Endodermal cell (in vitro differentiated cells): ENCODE results near the gene UBE2M. TPM values are rescaled to one million over a fixed set of nuclear protein-coding genes. Genes with fewer than 3 reads are reported as not detected.
A peak's percentile ranks its signal among the peaks of the same experiment; 100 is the strongest.

ENCODE experiments used
- DNase-seq: peaks from one replicate; pipeline ENCODE4 v3.0.0-alpha.2; 2017
- H3K27ac ChIP-seq: 2 replicates; pipeline ENCODE4 v1.5.1; 2013; ENCODE audit warnings: mild to moderate bottlenecking, low read depth, low read length, moderate library complexity
- H3K27me3 ChIP-seq: 2 replicates; pipeline ENCODE4 v1.6.1; 2013; ENCODE audit warnings: mild to moderate bottlenecking, low read length, moderate library complexity; ENCODE audit not compliant: insufficient read depth, control insufficient read depth, poor library complexity, severe bottlenecking
- H3K36me3 ChIP-seq: 2 replicates; pipeline ENCODE4 v1.7.0; 2013; ENCODE audit warnings: mild to moderate bottlenecking, low read length, moderate library complexity; ENCODE audit not compliant: control insufficient read depth, insufficient read depth
- H3K4me1 ChIP-seq: one replicate; pipeline ENCODE4 v1.7.0; 2013; ENCODE audit warnings: low read length; ENCODE audit not compliant: control insufficient read depth, insufficient read depth
- H3K4me3 ChIP-seq: 2 replicates; pipeline ENCODE4 v1.5.1; 2013; ENCODE audit warnings: mild to moderate bottlenecking, low read length, moderate library complexity
- H3K9ac ChIP-seq: 2 replicates; pipeline ENCODE4 v1.6.1; 2013; ENCODE audit warnings: mild to moderate bottlenecking, low read length, moderate library complexity; ENCODE audit not compliant: poor library complexity, severe bottlenecking; ENCODE audit errors: extremely low read depth
- H3K9me3 ChIP-seq: 2 replicates; pipeline ENCODE4 v1.6.1; 2013; ENCODE audit warnings: mild to moderate bottlenecking, low read length, moderate library complexity; ENCODE audit not compliant: control insufficient read depth
- H3K27ac Mint-ChIP-seq: 2 replicates; pipeline ENCODE4 v1.8.0; 2020; ENCODE audit warnings: mixed read lengths
- H3K27me3 Mint-ChIP-seq: 2 replicates; pipeline ENCODE4 v1.8.0; 2021; ENCODE audit warnings: mild to moderate bottlenecking, mixed read lengths; ENCODE audit not compliant: insufficient read depth
- H3K36me3 Mint-ChIP-seq: 2 replicates; pipeline ENCODE4 v1.8.0; 2020; ENCODE audit warnings: low read depth, mixed read lengths
- H3K4me1 Mint-ChIP-seq: 2 replicates; pipeline ENCODE4 v1.8.0; 2020; ENCODE audit warnings: mixed read lengths
- H3K4me3 Mint-ChIP-seq: 2 replicates; pipeline ENCODE4 v1.8.0; 2020; ENCODE audit warnings: mild to moderate bottlenecking, moderate library complexity, mixed read lengths
- H3K9me3 Mint-ChIP-seq: 2 replicates; pipeline ENCODE4 v1.8.0; 2020; ENCODE audit warnings: mild to moderate bottlenecking, mixed read lengths
- WGBS, 2 experiments: methylation state at CpG; one replicate each; pipeline versions ENCODE4 v1.1.5 to v1.1.7; 2013; ENCODE audit warnings: missing lambda C conversion rate in 2 of 2, mixed read lengths in 1 of 2; ENCODE audit not compliant: insufficient coverage in 1 of 2, insufficient read length in 1 of 2; 5-methylcytosine and 5-hydroxymethylcytosine counted together
- total RNA-seq, 2 donors: library from RNA; stranded (reverse); fragmentation: NEBNext Ultra II Directional in 1 of 2; extraction: Animal tissue kit (Norgen Biotek cat#: 25700) in 1 of 2; gene quantifications; 2 replicates in 1 of 2; 3 replicates in 1 of 2; pipeline ENCODE4 v1.2.1, GENCODE V29; 2021
- TF ChIP-seq, protein P1 (sequence below): fragments of 200-600 bp; sonication (generic); conservative IDR thresholded peaks from 2 replicates; pipeline ENCODE4 v1.5.0; 2021; ENCODE audit warnings: antibody characterized with exemption, mild to moderate bottlenecking

Gene UBE2M
- total RNA-seq, 2 donors from 2014 or later: 90.8 to 116 TPM

- Mint-ChIP-seq H3K9me3 (no peaks in the 10 kb centered on the region), H3K27me3 (no peaks in the 10 kb centered on the region), H3K4me3 (no peak overlapping the region), H3K4me1 (peaks cover 25% of the 10 kb centered on the region), H3K27ac (no peak overlapping the region), H3K36me3 (peaks cover 61% of the 10 kb centered on the region)
- 96 to 99% methylated on average over 14 to 18 of the region's 18 CpGs for WGBS, 2 experiments
- Histone ChIP-seq H3K27ac (no peak overlapping the region), H3K27me3 (no peaks in the 10 kb centered on the region), H3K4me1 (peaks cover 4% of the 10 kb centered on the region), H3K36me3 (peaks cover 82% of the 10 kb centered on the region), H3K4me3 (no peak overlapping the region), H3K9ac (no peak overlapping the region), H3K9me3 (no peaks in the 10 kb centered on the region)
- TF ChIP-seq, protein P1, sequence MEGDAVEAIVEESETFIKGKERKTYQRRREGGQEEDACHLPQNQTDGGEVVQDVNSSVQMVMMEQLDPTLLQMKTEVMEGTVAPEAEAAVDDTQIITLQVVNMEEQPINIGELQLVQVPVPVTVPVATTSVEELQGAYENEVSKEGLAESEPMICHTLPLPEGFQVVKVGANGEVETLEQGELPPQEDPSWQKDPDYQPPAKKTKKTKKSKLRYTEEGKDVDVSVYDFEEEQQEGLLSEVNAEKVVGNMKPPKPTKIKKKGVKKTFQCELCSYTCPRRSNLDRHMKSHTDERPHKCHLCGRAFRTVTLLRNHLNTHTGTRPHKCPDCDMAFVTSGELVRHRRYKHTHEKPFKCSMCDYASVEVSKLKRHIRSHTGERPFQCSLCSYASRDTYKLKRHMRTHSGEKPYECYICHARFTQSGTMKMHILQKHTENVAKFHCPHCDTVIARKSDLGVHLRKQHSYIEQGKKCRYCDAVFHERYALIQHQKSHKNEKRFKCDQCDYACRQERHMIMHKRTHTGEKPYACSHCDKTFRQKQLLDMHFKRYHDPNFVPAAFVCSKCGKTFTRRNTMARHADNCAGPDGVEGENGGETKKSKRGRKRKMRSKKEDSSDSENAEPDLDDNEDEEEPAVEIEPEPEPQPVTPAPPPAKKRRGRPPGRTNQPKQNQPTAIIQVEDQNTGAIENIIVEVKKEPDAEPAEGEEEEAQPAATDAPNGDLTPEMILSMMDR: no peak
- peak; percentile 52 for DNase-seq
Measured at GRCh38 chr19:58551577-58552471, 6.6 kb downstream of the UBE2M start.

GRCh38 chr19:58551123-58551497 is 7.3 kb downstream of the UBE2M start:
- Histone ChIP-seq H3K36me3 (peaks cover 82% of the 10 kb centered on the region), H3K27ac (no peak overlapping the region), H3K9me3 (no peaks in the 10 kb centered on the region), H3K4me1 (peaks cover 4% of the 10 kb centered on the region), H3K9ac (no peak overlapping the region), H3K27me3 (no peaks in the 10 kb centered on the region), H3K4me3 (no peak overlapping the region)
- H3K9me3 Mint-ChIP-seq: no peaks in the 10 kb centered on the region
- H3K4me3 Mint-ChIP-seq: no peak overlapping the region
- TF ChIP-seq, protein P1: no peak
- 67 to 100% methylated on average over 1 of the region's 1 CpG for WGBS, 2 experiments
- no peak for DNase-seq
- peaks cover 61% of the 10 kb centered on the region for H3K36me3 Mint-ChIP-seq
- no peaks in the 10 kb centered on the region for H3K27me3 Mint-ChIP-seq
- H3K4me1 Mint-ChIP-seq: peaks cover 25% of the 10 kb centered on the region
- H3K27ac Mint-ChIP-seq: peak overlapping the region; percentile 70

DNA sequence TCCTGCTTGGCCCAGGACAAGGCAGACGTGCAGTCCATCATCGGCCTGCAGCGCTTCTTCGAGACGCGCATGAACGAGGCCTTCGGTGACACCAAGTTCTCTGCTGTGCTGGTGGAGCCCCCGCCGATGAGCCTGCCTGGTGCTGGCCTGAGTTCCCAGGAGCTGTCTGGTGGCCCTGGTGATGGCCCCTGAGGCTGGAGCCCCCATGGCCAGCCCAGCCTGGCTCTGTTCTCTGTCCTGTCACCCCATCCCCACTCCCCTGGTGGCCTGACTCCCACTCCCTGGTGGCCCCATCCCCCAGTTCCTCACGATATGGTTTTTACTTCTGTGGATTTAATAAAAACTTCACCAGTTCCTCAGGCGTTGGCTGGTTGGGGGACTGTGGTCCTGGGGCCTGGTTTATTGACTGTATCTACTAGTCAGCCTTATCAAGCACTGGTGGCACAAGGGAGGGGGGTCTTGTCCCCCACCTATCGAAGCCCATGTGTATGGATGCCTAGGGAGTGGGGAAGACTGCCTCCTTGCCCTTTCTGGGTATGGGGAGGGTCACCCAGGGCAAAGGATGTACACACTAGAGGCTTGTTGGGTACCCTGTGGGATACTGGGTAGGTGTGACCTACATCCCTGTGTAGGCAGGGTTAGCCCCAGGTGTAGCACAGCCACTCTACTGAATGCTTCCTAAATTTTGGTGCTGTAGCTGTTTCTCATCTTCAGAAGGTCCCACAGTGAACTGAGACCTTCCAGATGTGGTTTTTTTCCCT is 7.9 kb downstream of the UBE2M start:
- H3K9ac ChIP-seq: no peak overlapping the region
- no peak for DNase-seq
- no peaks in the 10 kb centered on the region for H3K27me3 ChIP-seq
- peaks cover 84% of the 10 kb centered on the region for H3K36me3 ChIP-seq
- Mint-ChIP-seq H3K9me3 (no peaks in the 10 kb centered on the region), H3K27ac (peak overlapping the region; percentile 70), H3K27me3 (no peaks in the 10 kb centered on the region), H3K36me3 (peaks cover 65% of the 10 kb centered on the region), H3K4me1 (peaks cover 29% of the 10 kb centered on the region), H3K4me3 (no peak overlapping the region)
- TF ChIP-seq, protein P1: no peak
- no peak overlapping the region for H3K4me3 ChIP-seq
- no peak overlapping the region for H3K27ac ChIP-seq
- WGBS, 2 experiments: 97% methylated on average over 9 to 13 of the region's 13 CpGs
- peaks cover 4% of the 10 kb centered on the region for H3K4me1 ChIP-seq
- no peaks in the 10 kb centered on the region for H3K9me3 ChIP-seq
